H1 (cell line): ENCODE results near the gene PGAM5. TPM values are rescaled to one million over a fixed set of nuclear protein-coding genes. Genes with fewer than 3 reads are reported as not detected.
"Not testable (repeated sequence)": the region's sequence is repeated elsewhere in the genome, so short reads cannot be mapped to it uniquely, and the experiment has no call there.

Source experiments
- CTCF ChIA-PET: fragments of 300-600 bp; sonication (Branson Sonifier 250); formaldehyde crosslinking; loops from one replicate; lab custom pipeline; 2021; ENCODE audit not compliant: partially characterized antibody; lab: Charles Lee
- POLR2A ChIA-PET: fragments of 300-600 bp; sonication (Branson Sonifier 250); formaldehyde crosslinking; loops from one replicate; lab custom pipeline; 2021; ENCODE audit warnings: inconsistent platforms; ENCODE audit not compliant: partially characterized antibody; lab: Charles Lee
- DNase-seq, 2 experiments: peaks; one replicate each; pipeline versions ENCODE4 v3.0.0 to v3.0.0-alpha.2; 2010 to 2022; ENCODE audit warnings: low spot score in 2 of 2, low read depth in 1 of 2, mixed read lengths in 1 of 2
- FAIRE-seq: peaks from 2 replicates; lab custom pipeline; 2011; peaks lifted over from hg19 to GRCh38; lab: Jason Lieb, UNC
- H2AFZ ChIP-seq: 2 replicates; pipeline ENCODE4 v1.8.1; 2012; ENCODE audit warnings: low read length, inconsistent platforms
- H2AK5ac ChIP-seq: 2 replicates; pipeline ENCODE4 v1.6.1; 2013; ENCODE audit warnings: low read depth, low read length
- H2BK120ac ChIP-seq: replicated peaks from 2 replicates; pipeline ENCODE3; 2013; ENCODE audit warnings: low read depth, low read length, inconsistent platforms
- H2BK12ac ChIP-seq: 2 replicates; pipeline ENCODE4 v1.6.1; 2013; ENCODE audit warnings: low read depth, low read length
- H2BK15ac ChIP-seq: 2 replicates; pipeline ENCODE4 v1.6.1; 2013; ENCODE audit warnings: low read length
- H2BK20ac ChIP-seq: 2 replicates; pipeline ENCODE4 v1.6.1; 2013; ENCODE audit warnings: low read length
- H2BK5ac ChIP-seq: 2 replicates; pipeline ENCODE4 v1.6.1; 2013; ENCODE audit warnings: low read depth, low read length
- H3K14ac ChIP-seq: 2 replicates; pipeline ENCODE4 v1.6.1; 2013; ENCODE audit warnings: inconsistent platforms; ENCODE audit not compliant: insufficient read length
- H3K18ac ChIP-seq: 2 replicates; pipeline ENCODE4 v1.6.1; 2013; ENCODE audit warnings: low read length; ENCODE audit errors: extremely low read depth
- H3K23ac ChIP-seq: 2 replicates; pipeline ENCODE4 v1.6.1; 2013; ENCODE audit warnings: inconsistent platforms; ENCODE audit not compliant: insufficient read length
- H3K23me2 ChIP-seq: 2 replicates; pipeline ENCODE4 v1.6.1; 2013; ENCODE audit warnings: low read depth, low read length
- H3K27ac ChIP-seq: 2 replicates; pipeline ENCODE4 v1.6.1; 2011; ENCODE audit warnings: low read depth, low read length, inconsistent platforms
- H3K27me3 ChIP-seq, 4 experiments: replicated peaks in 1 of 4; 1 replicate in 1 of 4; 2 replicates in 3 of 4; pipeline versions ENCODE4 v1.6.1 to v1.8.1; 2011 to 2013; ENCODE audit warnings: low read length in 3 of 4, mild to moderate bottlenecking in 3 of 4, inconsistent platforms in 2 of 4, mixed read lengths in 2 of 4, moderate library complexity in 1 of 4; ENCODE audit not compliant: control insufficient read depth in 3 of 4, insufficient read depth in 3 of 4; ENCODE audit errors: extremely low read depth in 1 of 4
- H3K36me3 ChIP-seq, 4 experiments: 2 replicates each; pipeline versions ENCODE4 v1.6.1 to v1.8.1; 2011 to 2013; ENCODE audit warnings: mild to moderate bottlenecking in 4 of 4, low read length in 3 of 4, moderate library complexity in 2 of 4, control low read depth in 1 of 4, inconsistent platforms in 1 of 4; ENCODE audit not compliant: insufficient read depth in 4 of 4, control insufficient read depth in 2 of 4
- H3K4ac ChIP-seq: replicated peaks from 2 replicates; pipeline ENCODE3; 2013; ENCODE audit warnings: low read length, low read depth, mixed read lengths, inconsistent platforms; ENCODE audit not compliant: insufficient read length
- H3K4me1 ChIP-seq, 4 experiments: replicated peaks in 1 of 4; 1 replicate in 1 of 4; 2 replicates in 3 of 4; pipeline versions ENCODE4 v1.6.1 to v1.8.1; 2011 to 2013; ENCODE audit warnings: low read length in 3 of 4, inconsistent platforms in 2 of 4, mixed read lengths in 1 of 4; ENCODE audit not compliant: insufficient read depth in 4 of 4, control insufficient read depth in 3 of 4
- H3K4me2 ChIP-seq, 2 experiments: 2 replicates each; pipeline versions ENCODE4 v1.6.1 to v1.8.1; 2011 to 2013; ENCODE audit warnings: low read depth in 2 of 2, low read length in 2 of 2, control low read depth in 1 of 2, inconsistent platforms in 1 of 2, mild to moderate bottlenecking in 1 of 2; ENCODE audit not compliant: insufficient read depth in 1 of 2
- H3K4me3 ChIP-seq, 4 experiments: fragments of 200-600, 300-600 bp in 1 of 4; sonication (generic), shearing (Covaris generic), sonication (Bioruptor Twin) in 1 of 4; 2 replicates each; pipeline versions ENCODE4 v1.5.1 to v1.8.1; 2011 to 2016; ENCODE audit warnings: low read length in 4 of 4, low read depth in 3 of 4, control low read depth in 2 of 4, inconsistent platforms in 2 of 4, mild to moderate bottlenecking in 2 of 4, mixed read lengths in 1 of 4, moderate library complexity in 1 of 4; ENCODE audit not compliant: insufficient read depth in 2 of 4; ENCODE audit errors: extremely low read depth in 1 of 4
- H3K56ac ChIP-seq: replicated peaks from 2 replicates; pipeline ENCODE3; 2013; ENCODE audit warnings: low read depth, mild to moderate bottlenecking, mixed read lengths, low read length, inconsistent platforms; ENCODE audit not compliant: insufficient read length
- H3K79me1 ChIP-seq: 2 replicates; pipeline ENCODE4 v1.6.1; 2013; ENCODE audit warnings: low read depth, low read length, control low read depth
- H3K79me2 ChIP-seq, 2 experiments: 2 replicates each; pipeline versions ENCODE4 v1.6.1 to v1.8.1; 2012 to 2013; ENCODE audit warnings: low read length in 2 of 2, mild to moderate bottlenecking in 2 of 2, inconsistent platforms in 1 of 2; ENCODE audit not compliant: insufficient read depth in 2 of 2, control insufficient read depth in 1 of 2
- H3K9ac ChIP-seq, 4 experiments: replicated peaks in 1 of 4; 1 replicate in 1 of 4; 2 replicates in 3 of 4; pipeline versions ENCODE4 v1.6.1 to v1.8.1; 2011 to 2013; ENCODE audit warnings: low read depth in 3 of 4, low read length in 3 of 4, control low read depth in 2 of 4, mild to moderate bottlenecking in 2 of 4, moderate library complexity in 2 of 4, inconsistent platforms in 1 of 4; ENCODE audit errors: extremely low read depth in 1 of 4
- H3K9me3 ChIP-seq, 2 experiments: 2 replicates each; pipeline versions ENCODE4 v1.6.1 to v1.8.1; 2012 to 2013; ENCODE audit warnings: mild to moderate bottlenecking in 2 of 2, moderate library complexity in 2 of 2, control low read depth in 1 of 2, inconsistent platforms in 1 of 2, low read depth in 1 of 2, low read length in 1 of 2, mixed read lengths in 1 of 2; ENCODE audit not compliant: insufficient read depth in 2 of 2
- H4K20me1 ChIP-seq, 2 experiments: replicated peaks in 1 of 2; 2 replicates each; pipeline versions ENCODE3 to v1.8.1; 2011 to 2013; ENCODE audit warnings: inconsistent platforms in 2 of 2, low read length in 2 of 2, mild to moderate bottlenecking in 1 of 2; ENCODE audit not compliant: insufficient read depth in 2 of 2, control insufficient read depth in 1 of 2
- H4K5ac ChIP-seq: 2 replicates; pipeline ENCODE4 v1.6.1; 2013; ENCODE audit warnings: low read length, low read depth, mixed read lengths, inconsistent platforms; ENCODE audit not compliant: insufficient read length
- H4K8ac ChIP-seq: 2 replicates; pipeline ENCODE4 v1.8.0; 2013; ENCODE audit warnings: mild to moderate bottlenecking, moderate library complexity, low read length, inconsistent platforms; ENCODE audit not compliant: insufficient read depth; ENCODE audit errors: extremely low read depth
- H4K91ac ChIP-seq: replicated peaks from 2 replicates; pipeline ENCODE3; 2013; ENCODE audit warnings: low read length, mixed read lengths, inconsistent platforms; ENCODE audit not compliant: insufficient read length
- BRCA1 ChIP-seq: IDR thresholded peaks from 2 replicates; pipeline ENCODE4 v1.6.1; 2012; ENCODE audit warnings: low read depth, low read length, improper control_type of control experiment
- WGBS, 2 experiments: shearing (Covaris generic) in 1 of 2; methylation state at CpG; one replicate each; pipeline versions ENCODE4 v1.1.6 to v1.1.7; 2013 to 2015; ENCODE audit warnings: low lambda C conversion rate in 2 of 2, mixed read lengths in 2 of 2, inconsistent platforms in 1 of 2, low coverage in 1 of 2, missing lambda C conversion rate in 1 of 2; ENCODE audit not compliant: insufficient replicate concordance in 2 of 2, insufficient coverage in 1 of 2, insufficient read length in 1 of 2; ENCODE audit errors: extremely low coverage in 1 of 2, missing lambda C conversion rate in 1 of 2; 5-methylcytosine and 5-hydroxymethylcytosine counted together
- polyA plus RNA-seq, 7 experiments: library from polyadenylated mRNA; depleted of rRNA in 3 of 7; stranded (reverse) in 5 of 7; unstranded in 2 of 7; fragments of >200 nt in 5 of 7; fragments of 200-250 nt in 2 of 7; gene quantifications; 1 replicate in 5 of 7; 2 replicates in 1 of 7; 4 replicates in 1 of 7; pipeline versions ENCODE4 v1.2.1 to v1.2.3, GENCODE V29; 2011 to 2013; ENCODE audit warnings: missing spikeins in 2 of 7, mixed read lengths in 2 of 7
- total RNA-seq: library from RNA; stranded (reverse); fragmentation: NEBNext Ultra II Directional; extraction: Animal tissue kit (Norgen Biotek cat#: 25700); gene quantifications from 2 replicates; pipeline ENCODE4 v1.2.1, GENCODE V29; 2021

PGAM5 gene
- total and polyA plus RNA-seq, 2 of the 8 experiments (the other 6 are each of a cell fraction or from before 2014, with no cell fraction given) = 66.4 to 84.0 TPM

DNA sequence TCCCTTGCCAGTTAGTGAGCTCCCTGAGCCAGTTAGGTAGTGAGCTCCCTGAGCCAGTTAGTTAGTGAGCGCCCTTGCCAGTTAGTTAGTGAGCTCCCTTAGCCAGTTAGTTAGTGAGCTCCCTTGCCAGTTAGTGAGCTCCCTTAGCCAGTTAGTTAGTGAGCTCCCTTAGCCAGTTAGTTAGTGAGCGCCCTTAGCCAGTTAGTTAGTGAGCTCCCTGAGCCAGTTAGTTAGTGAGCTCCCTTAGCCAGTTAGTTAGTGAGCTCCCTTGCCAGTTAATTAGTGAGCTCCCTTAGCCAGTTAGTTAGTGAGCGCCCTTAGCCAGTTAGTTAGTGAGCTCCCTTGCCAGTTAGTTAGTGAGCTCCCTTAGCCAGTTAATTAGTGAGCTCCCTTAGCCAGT is 18.6 kb upstream of the PGAM5 start:
- H3K79me2 ChIP-seq, H3K14ac ChIP-seq, H3K23ac ChIP-seq, H3K23me2 ChIP-seq, H2BK15ac ChIP-seq, H2AK5ac ChIP-seq, H2AFZ ChIP-seq, H3K18ac ChIP-seq, H4K8ac ChIP-seq, H2BK5ac ChIP-seq, H3K27me3 ChIP-seq, H3K79me1 ChIP-seq, H3K27ac ChIP-seq, H4K5ac ChIP-seq, H3K4me2 ChIP-seq, DNase-seq, H3K4me3 ChIP-seq, H2BK20ac ChIP-seq, H3K56ac ChIP-seq, FAIRE-seq, H2BK120ac ChIP-seq, H2BK12ac ChIP-seq, H3K9me3 ChIP-seq, H3K4me1 ChIP-seq, H3K9ac ChIP-seq, H3K4ac ChIP-seq, H4K91ac ChIP-seq: not testable (repeated sequence)
- ChIA-PET CTCF (interaction anchor here (1.4 kb wide), 2 partner anchors 9 to 53 kb away, joined by 3 to 4 read pairs; no protein-coding TSS in a partner anchor), POLR2A (interaction anchor here (0.7 to 3.4 kb wide), 8 partner anchors 11 to 84 kb away, joined by 3 to 24 read pairs (median 3); partner anchors contain the start of gene PGAM5)
- TF ChIP-seq BRCA1 = peak; percentile 73; the same call in 1 of the 2 replicates
- WGBS, 2 experiments = 87% methylated on average over 2 of the region's 3 CpGs; no CpG with 5 or more reads in 1 of the 2 experiments
- peaks cover 2 to 17% (median 10%) of the 10 kb centered on the region in 4 experiments; a peak in 5 of 8 replicates for H3K36me3 ChIP-seq
- peaks cover 2 to 10% of the 10 kb centered on the region in 2 experiments for H4K20me1 ChIP-seq
